NCI-H345 treated with DMSO at 0.1 percent for 48 hours (cell line): ENCODE results near the gene SLC6A18.

ENCODE experiments used
- DNase-seq: peaks from one replicate; lab custom pipeline; 2025; ENCODE audit not compliant: unreplicated experiment; lab: John Stamatoyannopoulos, UW

The SLC6A18 gene

DNA sequence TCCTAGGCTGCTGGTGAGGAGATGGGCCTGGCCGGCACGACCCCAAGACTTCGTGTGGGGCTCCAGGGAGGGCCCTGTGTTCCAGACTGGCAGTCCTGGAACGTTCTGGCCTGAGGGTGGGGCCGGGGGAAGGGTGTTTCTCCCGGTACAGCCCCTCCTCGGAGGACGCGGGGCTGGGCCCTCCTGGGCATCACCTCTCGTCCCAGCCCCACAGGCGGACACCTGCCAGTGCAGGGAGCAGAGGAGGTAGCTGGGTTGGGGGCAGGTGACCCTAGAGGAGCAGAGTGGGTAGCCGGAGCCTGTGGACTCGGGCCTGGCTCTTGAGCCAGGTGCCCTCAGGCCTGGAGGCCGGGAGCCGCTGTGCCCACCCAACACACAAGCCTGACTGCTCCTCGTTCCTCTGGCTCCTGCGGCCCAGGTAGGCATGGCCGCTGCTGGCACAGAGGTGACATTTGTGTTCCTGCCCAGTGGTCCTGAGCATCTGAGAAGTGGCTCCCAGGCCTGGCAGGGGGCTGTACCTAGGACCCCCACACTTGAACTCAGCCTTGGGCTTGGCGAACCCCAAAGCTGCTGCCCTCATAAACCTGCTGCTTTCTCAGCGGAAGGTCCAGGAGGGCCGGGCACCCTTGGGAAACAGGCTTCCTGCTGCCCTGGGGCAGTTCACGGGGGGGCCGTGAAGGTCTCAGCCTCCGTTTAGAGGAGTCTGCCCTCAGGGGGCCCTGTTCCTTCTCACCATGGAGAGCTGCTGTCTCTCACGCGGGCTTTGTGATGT is 23.0 kb upstream of the SLC6A18 start:
- no peak for DNase-seq

DNA sequence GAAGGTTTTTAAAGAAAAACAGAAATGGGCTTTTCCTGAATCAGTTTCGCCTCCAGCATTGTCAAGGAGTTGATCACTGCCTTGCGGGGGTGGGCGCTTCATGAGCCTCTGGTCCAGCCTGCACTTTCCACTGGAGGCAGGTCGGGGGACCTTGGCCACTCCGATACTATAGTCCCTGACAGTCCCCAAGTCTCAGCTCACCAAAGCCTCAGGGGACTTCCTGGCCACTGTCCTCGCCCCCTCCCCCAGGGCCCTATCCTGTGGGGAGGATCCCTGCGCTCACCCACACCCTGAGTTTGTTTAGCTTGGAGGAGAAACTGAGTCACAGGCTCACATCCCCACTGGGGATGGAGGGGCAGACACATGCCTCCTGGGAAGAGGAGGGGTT is 22.4 kb upstream of the SLC6A18 start:
- no peak for DNase-seq

DNA sequence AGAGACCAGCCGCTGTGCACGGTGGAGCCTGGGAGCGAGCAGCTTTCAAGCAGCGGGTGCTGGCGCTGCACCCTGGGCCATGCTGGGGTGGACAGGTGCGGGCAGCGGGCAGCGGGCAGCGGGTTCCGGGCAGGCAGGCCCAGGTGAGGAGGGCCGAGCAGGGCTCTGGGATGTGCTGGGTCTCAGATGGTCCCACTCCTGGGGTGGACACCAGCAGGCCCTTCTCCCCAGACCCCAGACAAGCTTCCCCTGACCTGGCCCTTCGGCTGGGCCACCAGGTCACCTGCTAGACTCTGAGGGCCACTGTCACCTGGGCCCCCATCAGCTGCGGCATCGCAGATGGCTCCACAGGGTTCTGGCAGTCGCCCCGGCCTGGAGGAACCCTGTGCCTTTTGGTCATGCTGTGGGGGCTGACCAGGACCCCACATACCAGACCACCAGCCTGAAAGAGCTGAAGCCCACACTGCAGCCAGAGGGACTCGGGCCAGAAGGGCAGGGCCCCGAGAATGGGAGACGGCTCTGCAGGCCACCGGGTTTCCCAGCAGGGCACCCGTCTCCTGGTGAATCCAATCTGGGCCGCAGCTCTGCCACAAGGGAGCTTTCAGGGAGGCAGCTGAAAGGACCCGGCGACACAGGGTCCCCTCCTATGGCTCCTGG is 21.7 kb upstream of the SLC6A18 start:
- DNase-seq: no peak

DNA sequence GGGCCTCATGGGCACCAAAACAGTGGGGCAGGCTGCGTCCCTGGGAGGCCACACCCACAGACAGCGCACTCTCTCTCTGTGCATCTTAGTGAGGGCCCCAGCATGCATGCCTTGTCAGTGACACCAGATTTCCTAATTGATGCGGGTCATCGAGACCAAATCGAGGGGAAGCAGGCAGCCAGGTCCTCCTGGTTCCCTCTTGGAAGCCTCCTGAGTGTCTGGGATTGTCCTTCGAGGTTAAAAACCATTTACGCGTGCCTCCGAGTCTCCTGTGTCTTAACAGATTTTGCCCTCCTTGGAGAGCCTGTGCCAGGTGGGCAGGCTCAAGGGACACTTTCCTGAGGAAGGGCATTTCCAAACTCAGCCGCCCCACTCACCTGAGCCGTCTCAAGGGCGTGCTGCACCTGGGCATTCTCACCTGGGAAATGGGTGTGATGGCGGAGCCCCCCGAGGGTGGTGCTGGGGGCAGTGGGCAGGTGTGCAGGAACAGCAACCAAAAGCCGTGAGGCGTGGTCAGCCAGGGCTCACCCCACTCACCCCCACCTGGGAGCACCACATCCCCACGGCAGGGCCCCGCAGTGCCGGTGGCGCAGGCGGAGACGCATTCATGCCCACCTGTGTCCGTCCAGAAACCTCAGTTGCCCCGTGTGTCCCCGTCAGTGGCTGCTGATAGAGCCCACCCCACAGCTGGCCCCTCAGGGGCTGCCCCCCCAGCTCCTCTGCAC is 21.1 kb upstream of the SLC6A18 start:
- DNase-seq: no peak

- DNase-seq: no peak
Measured at GRCh38 chr5:1204693-1205242, 20.4 kb upstream of the SLC6A18 start.

DNA sequence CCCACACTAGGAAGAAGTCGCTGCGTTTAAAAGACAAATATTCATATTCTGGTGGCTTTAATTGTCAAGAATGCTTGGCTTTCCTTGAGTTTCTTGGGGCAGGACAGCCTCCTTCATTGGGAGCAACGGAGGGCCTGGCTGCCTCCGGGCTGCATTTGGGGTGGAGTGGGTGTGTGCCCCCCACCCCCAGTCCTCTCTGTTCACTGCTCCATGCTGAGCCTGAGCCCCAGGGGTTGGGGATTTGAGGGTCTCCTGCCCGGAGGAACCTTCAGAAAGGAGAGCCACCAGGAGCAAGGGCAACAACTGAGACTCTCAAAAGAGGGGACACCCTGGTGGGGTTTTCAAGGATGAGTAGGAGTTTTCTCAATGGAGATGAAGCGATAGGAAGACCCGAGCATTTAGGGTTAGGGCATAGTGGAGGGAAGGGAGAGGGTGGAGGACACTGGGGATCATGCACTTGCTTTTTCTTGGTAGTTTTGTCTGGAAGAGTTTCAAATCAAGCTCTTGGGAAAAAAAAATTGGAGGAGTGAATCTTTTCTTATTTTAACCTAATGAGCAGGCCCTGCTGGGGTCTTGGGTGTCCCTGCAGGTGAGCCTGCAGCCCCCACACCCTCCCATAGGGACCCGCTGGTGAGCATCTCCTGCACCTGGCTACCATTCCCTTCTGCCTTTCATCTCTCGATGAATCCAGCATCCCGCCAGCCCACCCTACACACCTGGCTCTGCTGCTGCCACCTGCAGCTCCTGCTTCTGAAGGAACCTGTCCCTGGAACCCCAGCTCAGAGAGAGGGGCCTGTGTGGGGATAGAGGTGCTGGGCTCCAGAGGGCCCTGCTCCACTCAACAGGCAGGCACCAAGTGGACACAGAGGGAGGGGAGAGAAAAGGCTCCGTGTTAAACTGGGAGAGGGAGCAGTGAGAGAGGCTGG is 19.7 kb upstream of the SLC6A18 start:
- DNase-seq: peak; percentile 23

GRCh38 chr5:1206521-1207412 is 18.4 kb upstream of the SLC6A18 start:
- DNase-seq: no peak

DNA sequence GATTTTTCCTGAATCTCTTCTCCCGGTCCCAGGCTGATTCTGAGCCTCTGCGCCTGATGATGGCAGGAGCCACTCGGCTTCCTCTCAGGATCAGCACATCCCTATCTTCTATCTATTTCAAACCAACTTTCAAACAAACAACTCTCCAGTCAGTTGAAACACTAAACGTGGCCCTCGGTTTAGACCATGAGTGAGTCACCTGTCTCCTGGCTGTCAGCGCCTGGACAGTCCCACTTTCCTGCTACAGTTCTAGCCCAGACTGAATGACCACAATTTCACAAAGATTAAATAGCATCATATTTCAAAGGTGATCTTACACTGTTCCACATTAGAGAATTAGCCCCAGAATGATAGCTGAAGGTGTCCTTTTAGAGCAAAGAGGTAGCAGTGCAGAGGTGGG is 17.6 kb upstream of the SLC6A18 start:
- no peak for DNase-seq

DNA sequence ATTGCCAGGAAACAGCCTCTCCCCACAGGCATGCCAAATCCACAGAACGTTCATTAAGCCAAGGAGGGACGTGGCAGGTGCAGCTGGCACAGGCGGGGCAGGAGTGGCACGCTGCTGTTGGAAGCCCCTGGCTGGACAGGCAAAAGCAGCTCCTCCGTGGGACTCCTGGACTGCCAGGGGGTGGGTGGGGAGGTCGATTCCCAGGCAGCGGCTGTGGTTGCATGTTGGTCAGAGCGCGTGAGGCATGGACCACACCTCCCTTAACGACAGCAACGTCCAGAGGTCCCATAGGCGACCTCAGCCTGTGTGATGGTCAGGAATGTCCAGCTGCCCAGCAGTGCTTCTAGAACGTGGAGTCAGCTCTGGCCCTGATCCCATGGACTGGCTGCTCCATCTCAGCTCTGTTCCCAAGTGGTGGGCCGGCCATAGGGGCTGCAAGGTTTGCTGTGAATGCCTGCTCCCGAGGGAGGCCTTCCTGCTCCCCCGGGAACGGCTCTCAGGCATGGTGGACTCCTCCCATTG is 16.9 kb upstream of the SLC6A18 start:
- no peak for DNase-seq

DNA sequence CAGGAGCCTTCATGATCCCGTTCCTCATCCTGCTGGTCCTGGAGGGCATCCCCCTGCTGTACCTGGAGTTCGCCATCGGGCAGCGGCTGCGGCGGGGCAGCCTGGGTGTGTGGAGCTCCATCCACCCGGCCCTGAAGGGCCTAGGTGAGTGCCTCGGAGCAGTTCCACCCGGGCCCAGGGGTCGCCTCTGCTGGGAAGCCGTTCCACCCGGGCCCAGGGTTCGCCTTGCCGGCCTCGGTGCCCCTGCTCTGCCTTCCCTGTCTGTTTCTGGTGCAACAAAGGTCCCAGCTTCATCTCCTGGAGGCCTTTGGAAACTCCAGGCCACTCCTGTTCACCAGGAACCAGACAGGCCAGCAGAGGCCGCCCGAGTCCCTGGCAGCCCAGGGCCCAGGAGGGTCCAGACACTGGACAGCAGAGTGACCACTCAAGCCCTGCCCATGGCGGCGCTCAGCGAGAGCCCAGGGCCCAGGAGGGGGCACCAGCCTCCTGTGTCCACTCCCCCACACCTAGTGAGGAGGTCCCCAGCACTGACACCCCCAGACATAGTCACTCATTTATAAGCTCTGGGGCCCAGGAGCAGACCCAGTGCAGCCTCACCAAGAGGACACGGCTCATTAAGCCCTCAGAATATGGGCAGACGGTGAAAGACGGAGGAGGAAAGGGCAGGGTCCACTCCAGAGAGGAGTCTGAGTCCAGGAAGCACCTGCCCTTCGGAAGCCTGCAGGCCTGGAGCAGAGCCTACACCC is 16.3 kb upstream of the SLC6A18 start:
- no peak for DNase-seq

GRCh38 chr5:1209489-1209852 is 15.7 kb upstream of the SLC6A18 start:
- no peak for DNase-seq

GRCh38 chr5:1209896-1210776 is 15.0 kb upstream of the SLC6A18 start:
- DNase-seq: no peak

GRCh38 chr5:1210832-1211251 is 14.3 kb upstream of the SLC6A18 start:
- DNase-seq: no peak

DNA sequence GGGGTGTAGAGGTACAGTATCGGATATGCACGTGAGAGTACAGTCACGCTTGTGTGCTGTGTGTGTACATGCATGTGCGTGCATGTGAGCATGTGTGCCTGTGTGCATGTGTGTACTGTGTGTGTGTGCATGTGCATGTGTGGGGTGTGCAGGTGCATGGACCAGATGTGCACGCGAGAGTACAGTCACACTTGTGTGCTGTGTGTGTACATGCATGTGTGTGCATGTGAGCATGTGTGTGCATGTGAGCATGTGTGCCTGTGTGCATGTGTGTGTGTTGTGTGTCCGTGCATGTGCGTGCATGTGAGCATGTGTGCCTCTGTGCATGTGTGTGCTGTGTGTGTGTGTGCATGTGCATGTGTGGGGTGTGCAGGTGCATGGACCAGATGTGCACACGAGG is 13.5 kb upstream of the SLC6A18 start:
- DNase-seq: no peak

- no peak for DNase-seq
Measured at GRCh38 chr5:1212271-1212670, 12.9 kb upstream of the SLC6A18 start.

- no peak for DNase-seq
Measured at GRCh38 chr5:1212881-1213280, 12.3 kb upstream of the SLC6A18 start.

- no peak for DNase-seq
Measured at GRCh38 chr5:1213508-1214162, 11.5 kb upstream of the SLC6A18 start.
